A673 (cell line): ENCODE measurements around the gene SCAF4.

Source experiments
- CTCF ChIP-seq: fragments of 300-800, 200-600 bp; sonication (generic); conservative IDR thresholded peaks from 2 replicates; pipeline ENCODE4 v1.5.1; 2017; ENCODE audit warnings: low read depth, mild to moderate bottlenecking, antibody characterized with exemption, low read length, moderate library complexity, mixed read lengths
- EZH2 ChIP-seq: fragments of 200-600 bp; sonication (generic); IDR thresholded peaks from 2 replicates; pipeline ENCODE4 v1.6.1; 2017; ENCODE audit warnings: borderline replicate concordance, low read depth, mild to moderate bottlenecking, mixed read lengths, antibody characterized with exemption, low read length; ENCODE audit not compliant: poor library complexity, severe bottlenecking

GRCh38 chr21:31641416-31641922 lies 90.4 kb downstream of the SCAF4 start:
- TF ChIP-seq CTCF (no peak), EZH2 (no peak)
